Activated gamma-delta T cell treated with Interleukin-2 at 50 U/mL for 16 hours (primary cell): ENCODE data around the gene SFSWAP.

ENCODE experiments used
- DNase-seq: peaks from one replicate; pipeline ENCODE4 v3.0.0-alpha.2; 2020

Gene SFSWAP

DNA sequence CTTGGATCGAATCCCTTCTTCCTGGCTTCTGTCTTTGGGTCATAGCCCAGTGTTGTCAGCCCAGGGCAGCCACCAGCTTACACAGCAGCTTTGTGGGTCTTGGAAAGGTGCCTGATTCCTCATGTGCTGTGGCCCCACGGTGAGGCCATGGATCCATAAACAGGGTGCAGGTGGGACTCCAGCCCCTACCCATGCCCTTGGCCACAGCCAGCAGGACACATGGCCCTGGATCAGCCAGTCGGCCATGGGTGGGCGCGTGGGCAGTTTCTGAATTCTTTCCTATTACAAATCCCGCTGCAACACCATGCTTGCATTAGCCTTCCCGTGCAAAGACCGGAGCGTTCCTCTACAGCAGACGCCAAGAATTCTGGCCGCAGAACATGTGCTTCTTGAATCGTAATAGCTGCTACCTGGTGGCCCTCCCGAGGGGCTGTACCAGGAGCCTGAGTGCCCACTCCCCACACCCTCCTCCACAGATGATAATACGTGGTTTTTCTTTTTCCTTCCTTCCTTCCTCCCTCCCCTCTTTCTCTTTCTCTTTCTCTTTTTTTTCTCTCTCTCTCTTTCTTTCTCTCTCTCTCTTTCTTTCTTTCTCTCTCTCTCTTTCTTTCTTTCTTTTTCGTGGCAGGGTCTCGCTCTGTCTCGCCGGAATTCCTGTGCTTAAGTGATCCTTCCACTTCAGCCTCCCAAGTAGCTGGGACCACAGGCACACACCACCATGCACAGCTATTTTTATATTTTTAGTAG lies 114.4 kb downstream of the SFSWAP start:
- no peak for DNase-seq

DNA sequence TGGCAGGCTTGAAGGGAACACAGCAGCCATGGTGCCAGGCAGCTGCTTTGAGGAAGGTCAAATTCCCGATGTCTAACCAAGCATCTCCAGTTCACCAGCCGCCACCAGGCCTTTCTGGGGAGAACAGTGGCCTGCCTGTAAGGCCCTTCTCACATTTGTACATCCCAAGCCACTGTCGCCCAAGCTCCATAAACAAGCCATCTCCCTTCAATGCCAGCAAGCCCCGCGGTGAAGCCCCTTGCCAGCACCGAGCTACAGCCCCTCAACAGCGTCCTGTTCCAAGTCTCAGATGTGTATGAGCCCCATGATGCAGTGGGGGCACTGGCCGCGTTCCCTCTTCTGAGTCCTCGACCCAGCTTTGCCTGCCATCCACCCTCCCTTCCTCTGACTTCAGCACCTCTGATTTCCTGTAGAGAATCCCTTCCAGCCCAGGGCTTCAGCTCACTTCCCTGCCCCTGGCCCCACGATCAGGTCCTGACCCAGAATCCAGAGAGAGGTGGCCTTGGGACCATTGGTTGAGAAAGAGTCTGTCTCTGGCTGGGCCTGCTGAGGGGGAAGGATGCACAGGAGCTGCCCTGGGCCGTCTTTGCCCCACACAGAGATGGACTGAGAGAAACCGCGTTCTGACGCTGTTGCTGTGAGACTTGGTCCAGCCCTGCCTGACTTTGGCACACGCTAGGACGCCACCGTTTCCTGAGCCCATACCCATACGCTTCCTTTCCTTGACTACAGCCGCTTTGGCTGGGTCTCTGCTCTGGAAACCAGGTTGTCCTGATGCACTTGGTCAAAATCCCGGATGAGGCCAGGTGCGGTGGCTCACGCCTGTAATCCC lies 115.4 kb downstream of the SFSWAP start:
- DNase-seq, result no peak

DNA sequence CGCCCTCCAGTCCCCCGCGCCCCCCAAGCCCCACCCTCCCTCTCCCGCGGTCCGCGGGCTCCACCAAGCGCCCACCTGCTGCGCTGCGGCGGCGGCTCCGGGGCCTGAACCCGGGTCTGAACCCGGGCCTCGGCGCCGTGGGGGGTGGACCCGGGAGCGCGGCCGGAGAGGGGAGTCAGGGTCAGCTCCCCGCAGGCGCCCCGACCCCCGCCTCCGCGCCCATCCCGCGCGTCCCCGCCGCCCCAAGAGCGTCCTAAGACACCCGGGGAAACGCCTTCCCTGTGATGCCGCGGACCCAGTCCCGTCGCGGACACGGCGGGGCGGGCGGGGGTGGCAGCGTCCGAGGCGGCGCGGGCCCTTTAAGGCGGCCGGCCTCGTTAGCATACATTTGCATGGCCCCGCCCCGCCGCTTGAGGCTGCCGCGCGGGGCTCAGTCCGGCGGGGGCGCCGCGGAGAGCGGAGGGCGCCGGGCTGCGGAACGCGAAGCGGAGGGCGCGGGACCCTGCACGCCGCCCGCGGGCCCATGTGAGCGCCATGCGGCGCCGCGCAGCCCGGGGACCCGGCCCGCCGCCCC lies 117.2 kb downstream of the SFSWAP start, which contains the start of gene MMP17:
MMP17 (plus strand) TSS at position 433 of the 574 bp plus-strand sequence; CDS start at position 535, 102 bp downstream.
- no peak for DNase-seq

DNA sequence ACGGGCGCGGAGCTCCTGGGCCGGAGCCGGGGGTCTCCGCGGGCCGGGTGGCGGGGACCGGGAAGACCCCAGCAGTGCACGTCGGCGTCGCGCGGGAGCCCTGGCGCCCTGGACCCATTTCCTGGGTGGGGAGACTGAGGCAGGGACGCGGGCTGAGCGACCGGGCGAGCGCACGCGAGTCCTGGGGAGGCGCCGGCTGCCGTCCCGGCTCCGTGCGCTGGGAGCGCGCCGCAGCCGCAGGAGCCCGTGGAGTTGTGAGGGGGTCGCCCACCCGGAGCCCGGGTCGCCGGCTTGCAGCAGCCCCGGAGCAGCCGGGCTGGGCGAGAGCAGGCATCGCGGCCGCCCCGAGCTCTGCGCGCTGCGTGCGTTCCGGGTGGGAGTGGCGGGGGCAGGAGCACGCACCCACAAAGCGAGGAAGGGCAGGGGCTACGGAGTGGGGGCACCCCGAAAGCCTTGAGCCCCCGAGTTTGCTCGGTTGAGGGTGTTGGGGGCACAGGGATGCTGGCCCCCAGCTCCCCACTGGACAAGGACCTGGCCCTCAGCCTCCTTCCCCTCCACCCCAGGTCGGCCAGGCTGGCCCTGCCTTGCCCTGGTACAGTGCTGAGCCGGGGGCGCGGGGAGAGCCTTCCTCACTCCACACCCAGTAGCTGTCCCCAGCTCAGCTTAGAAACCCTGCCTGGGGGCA lies 117.9 kb downstream of the SFSWAP start:
- DNase-seq, result no peak

DNA sequence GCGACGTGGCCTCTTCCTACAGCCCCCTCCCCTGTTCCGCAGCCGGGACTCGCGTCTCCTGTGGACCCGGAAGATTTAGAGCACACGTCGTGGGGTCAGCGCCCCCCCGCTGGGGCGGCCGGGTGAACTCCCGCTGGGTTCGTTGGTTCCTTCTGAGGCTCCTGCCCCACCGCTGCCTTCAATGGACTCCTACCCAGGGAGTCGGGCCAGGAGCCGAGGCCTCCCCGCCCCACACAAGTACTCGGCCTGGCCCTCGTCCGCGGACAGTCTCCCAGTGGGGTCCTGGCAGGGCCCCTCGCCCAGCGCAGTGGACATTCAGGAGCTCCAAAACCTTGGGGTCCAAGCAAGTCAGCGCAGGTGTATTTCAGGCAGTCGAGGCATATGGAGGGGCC lies 118.5 kb downstream of the SFSWAP start:
- no peak for DNase-seq

DNA sequence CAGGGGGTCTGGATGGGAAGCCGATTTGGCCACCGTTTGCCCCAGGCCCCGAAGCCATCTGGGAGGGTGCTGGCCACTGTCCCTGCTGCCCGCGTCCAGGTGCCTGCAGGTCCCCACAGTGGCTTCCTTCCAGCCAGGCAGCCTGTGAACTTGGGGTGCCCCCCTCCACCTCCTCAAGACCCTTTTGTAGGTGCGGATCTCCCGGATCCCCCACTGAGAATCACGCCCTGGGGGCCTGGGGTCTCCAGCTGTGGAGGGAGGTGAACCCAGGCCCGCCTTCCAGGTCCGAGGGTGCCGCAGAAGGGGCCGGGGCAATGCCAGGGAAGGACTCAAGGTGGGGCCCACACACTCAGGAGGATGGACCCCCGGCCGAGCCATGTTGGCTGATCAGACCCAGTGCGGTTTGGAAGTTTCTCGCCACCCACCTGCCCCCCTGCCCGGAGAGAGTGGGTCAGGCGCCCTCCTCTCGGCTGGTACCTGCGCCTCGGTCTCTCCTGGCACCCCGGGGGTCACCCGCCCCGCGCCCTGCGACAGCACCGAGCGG lies 119.0 kb downstream of the SFSWAP start:
- DNase-seq, result no peak

DNA sequence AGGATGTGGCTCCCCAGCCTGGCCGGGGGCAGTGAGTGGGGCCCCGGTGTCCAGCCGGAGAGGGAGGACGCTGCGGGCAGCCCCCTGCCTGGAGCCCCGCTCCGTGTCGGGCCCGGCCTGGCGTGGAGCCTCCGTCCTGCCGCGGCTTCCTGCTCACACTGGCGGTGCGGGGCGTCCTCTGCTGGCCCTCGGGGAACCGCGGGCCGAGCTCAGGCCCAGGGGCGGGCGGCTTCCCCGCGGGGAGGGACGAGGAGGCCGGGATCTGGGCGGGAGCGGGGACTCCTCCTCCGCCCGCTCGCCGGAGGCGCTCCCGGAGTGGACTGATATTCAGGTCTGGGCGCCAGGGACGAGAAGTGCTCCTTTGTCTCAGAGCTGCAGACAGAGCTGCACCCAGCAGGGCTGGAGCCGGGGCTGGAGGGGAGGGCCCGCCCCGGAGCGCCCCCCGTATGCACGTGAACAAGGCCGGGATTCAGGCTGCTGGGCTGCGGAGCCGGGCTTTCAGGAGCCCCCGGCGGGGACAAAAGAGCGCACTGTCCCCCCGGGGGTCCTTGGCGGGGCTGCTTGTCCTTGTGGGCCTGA lies 119.5 kb downstream of the SFSWAP start:
- no peak for DNase-seq

DNA sequence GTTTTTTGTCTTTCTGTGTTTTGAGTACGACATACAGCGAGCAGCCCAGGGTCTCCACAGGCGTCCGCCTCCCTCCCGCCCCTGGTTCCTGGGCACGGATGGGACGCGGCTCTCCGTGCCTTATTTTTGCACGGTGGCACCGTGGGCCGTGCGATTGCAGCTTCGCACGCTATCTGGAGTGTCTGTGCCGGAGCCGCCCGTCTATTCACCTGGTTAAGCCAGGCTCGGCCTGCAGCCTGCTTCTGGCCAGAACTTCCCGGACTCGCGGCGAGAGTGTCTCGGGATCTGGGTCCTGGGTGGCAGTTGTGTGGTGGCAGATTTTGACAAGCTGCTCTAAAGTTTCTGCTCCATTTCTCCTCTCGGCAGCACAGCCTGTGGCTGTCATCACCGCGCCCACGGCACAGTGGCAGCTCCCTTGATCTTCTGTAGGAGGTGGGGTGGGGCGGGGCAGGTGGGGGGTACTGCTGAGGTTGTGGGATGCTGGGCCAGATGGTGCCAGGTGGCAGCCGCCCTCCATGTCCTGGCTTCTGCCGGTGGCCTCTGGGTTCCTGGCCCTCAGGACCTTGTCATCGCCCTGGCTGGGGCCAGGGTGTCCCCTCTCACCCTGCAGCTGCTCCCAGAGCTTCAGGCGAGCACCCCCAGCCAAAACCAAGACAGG lies 120.2 kb downstream of the SFSWAP start:
- DNase-seq, result no peak

DNA sequence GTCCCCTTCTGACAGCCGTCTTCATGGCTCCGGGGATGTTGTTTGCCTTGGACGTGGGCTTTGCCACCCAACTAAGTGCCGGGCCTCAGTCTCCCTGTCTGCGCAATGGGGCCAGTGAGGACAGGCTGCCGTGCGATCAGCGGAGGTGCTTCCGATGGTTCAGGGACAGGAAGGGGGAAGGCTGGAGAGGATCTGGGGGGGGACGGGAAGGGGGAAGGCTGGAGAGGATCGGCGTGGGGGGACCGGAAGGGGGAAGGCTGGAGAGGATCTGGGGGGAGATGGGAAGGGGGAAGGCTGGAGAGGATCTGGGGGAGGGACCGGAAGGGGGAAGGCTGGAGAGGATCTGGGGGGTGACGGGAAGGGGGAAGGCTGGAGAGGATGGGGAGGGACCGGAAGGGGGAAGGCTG lies 120.7 kb downstream of the SFSWAP start:
- no peak for DNase-seq

DNA sequence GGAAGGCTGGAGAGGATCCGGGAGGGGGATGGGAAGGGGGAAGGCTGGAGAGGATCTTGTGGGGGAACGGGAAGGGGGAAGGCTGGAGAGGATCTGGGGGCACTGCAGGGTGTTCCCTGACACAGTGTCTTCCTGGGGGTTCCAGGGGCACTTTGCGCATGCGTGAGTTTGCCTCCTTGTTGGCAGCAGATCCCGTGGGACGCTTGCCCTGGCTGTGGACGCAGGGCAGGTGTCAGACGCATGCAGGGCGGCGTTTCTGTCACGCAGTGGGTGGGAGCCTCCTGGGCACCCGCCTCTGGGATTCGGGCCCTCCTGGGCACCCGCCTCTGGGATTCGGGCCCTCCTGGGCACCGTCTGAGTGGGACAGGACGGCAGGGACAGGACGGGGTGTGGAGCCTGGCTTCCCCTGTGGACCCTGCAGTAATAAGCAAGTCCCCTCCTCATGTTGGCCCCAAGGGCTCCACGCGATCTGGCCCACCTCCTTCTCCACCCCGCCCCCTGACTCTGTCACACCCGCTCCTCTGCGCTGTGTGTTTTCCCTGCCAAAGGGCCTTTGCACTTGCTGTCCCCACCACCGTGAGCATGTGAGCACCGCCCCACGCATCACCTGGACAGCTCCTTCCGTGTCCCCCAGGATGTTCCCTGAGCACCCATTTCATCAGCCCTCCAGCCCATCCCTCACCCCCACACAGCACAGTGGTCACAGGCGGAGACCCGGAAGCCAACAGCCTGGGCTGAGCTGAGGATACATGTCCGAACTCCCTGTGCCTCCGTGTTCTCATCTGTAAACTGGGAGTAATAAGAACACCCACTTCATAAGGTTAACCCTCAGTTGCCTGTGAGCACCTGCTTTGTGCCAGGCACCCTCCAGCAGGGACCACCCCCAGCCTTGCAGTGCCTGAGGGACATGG lies 121.7 kb downstream of the SFSWAP start:
- DNase-seq, result no peak

DNA sequence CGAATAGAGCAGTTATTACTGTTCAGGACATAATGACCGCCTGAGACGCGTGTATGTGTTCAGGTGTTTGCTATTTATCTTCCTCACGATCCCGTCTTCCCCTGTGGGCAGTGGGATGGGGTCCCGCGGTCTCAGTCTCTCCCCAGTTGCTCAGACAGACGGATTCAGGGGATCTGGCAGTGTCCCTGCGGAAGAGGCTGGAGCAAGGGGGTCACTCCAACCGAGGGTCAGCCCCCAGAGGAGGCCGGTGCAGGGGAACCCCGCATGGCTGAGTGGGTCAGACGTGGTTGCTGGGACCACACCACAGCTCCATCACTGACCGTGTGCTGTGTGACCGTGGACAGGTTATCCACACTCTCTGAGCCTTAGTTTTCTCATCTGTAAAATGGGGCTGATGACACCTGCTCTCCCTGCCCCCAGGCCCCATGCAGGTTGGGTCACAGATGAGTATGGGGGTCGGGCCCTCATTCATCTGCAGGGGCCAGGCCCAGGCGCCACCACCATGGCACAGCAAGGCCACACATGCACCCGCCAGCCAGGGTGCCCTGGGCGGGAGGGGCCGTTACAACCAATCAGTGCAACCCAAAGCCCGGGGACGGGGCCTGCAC lies 122.5 kb downstream of the SFSWAP start:
- DNase-seq, result no peak

DNA sequence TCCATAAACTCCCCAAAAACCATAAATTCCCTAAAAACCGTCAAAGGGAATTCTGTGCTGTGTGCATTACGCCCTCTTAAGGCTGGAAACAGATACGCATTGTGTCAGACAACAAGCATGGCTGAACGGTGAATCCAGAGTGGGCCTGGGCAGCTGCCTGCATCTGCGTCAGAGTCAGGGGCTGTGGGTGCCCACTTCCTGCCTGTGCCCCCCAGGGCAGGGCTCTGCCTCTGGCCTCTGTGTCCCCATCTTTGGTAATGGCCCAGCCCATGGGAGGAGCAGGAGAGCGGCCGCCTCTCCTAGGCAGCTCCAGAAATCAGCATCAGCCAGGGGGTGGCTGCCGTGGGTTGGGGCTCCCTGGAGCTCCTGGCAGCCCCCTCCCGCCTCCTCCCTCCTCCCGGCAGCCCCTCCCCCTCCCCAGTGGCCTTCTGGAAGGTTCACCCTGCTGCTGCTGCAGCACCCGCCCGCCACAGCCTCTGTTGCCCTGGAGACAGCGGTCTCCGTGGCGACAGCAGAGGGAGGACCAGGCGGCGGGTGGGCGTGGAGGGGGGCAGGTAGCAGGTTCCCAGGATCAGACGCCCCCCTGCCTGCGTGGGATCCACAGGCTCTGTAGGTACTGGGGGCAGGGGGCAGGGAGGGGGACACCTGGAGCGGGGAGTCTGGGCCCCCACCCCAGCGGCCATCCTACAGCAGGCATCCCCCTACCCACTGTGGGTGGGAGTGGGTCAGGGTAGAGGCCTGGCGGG lies 123.2 kb downstream of the SFSWAP start:
- DNase-seq, result no peak

DNA sequence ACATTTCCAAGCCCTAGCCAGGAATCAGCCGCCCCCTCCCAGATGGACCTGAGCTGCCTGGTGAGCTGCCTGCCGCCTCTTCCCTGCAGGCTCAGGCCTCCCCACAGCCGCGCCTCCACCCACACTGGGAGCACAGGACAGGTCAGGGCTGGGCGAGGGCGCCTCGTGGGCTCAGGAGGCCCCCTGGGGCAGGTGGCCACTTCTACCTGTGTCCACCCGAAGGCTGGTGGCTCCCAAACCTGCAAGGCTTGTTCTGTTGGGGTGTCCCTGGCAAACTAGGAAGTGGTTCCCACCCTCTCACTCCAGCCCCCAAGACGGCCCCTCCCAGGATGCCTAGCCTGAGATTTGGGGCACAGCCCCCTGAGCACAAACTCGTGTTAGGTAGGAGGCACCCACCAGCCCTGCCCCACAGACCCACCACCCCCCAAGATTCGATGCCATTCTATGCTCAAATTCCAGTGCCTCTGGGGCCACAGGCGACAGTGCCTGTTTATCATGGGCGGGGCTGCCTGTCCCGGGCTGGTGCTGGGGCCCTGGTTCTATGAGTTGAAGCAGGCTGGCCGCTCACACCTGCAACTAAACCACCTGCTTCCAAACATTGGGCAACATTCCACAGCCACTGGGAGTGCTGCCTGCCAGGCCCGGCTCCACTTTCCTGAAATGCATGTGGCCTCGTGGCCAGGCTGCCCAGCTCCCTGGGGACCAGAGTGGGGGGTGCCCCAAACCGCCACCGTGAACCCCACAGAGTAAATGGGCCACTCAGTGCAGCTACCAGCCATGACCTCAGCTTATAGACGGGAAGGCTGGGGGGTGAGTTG lies 124.1 kb downstream of the SFSWAP start:
- DNase-seq, result no peak

DNA sequence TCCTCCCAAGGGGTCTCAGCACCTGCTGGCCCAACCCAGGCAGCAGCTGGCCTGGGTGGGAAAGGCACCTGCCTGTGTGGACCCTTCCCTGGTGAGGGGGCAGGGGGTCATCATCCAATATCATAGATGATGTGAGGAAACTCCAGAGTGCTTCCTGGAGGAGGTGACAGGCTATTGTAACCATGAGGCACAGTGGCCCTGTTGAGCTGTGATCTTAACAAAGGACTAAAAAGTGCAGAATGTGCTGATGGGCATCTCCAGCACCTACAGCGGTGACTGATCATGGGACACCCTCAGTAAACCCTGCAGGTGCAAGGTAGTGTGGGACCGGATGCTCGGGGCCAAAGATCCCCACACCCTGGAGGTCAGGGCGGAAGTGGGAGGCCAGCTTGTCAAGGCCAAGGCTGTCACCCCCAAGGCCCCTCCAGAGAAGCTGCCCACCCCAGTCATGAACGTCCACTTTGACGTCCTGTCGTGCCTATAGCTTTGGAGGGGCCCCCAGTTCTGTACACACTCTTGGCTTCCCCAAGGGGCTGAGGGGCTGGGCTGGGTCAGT lies 124.8 kb downstream of the SFSWAP start:
- no peak for DNase-seq

DNA sequence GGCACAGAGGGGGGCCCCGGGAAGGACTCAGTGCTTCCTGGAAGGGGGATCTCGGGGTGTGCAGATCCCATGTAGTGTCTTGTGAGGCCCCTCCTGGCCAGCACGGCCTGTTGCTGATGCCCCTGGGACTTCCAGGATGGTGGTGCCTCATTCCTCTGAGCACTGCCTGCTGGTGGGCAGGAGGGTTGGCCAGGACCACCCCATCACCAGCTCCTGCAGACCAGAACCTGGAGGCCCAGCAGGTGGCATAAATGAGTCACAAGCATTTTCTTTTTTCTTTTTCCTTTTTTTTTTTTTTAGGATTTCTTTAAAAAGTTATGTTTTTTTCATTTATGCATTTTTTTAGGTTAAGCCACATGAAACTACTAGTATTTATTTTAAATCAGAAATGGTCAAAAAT lies 125.3 kb downstream of the SFSWAP start:
- DNase-seq, result no peak

DNA sequence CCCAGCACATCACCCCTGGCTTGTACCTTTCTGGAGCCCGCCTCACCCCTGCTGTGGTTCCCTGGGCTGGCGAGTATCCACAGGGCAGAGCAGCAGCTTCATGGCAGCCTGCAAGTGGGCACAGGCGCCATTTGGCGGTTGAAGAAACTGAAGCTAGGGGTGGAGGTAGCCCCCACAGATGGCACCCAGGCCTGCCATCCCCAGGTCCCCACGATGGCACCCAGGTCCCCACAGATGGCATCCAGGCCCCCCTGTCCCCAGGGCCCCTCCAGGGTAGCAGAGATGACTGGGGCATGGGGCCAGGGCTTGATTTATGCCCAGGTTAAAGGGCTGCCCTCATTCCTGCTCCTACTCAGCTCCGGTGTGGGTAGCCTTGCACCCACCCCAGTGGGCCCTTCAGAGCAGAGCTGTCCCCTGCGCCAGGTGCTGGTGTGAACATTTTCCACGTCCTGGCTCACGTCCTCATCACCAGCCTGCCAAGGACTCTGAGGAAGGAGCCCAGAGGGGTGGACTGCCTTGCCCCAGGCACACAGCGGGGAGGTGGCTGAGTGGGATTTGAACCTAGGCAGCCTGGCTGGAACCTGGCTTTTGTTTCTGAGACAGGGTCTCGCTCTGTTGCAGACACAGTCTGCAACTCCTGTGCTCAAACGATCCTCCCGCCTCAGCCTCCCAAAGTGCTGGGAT lies 126.0 kb downstream of the SFSWAP start:
- DNase-seq, result no peak

DNA sequence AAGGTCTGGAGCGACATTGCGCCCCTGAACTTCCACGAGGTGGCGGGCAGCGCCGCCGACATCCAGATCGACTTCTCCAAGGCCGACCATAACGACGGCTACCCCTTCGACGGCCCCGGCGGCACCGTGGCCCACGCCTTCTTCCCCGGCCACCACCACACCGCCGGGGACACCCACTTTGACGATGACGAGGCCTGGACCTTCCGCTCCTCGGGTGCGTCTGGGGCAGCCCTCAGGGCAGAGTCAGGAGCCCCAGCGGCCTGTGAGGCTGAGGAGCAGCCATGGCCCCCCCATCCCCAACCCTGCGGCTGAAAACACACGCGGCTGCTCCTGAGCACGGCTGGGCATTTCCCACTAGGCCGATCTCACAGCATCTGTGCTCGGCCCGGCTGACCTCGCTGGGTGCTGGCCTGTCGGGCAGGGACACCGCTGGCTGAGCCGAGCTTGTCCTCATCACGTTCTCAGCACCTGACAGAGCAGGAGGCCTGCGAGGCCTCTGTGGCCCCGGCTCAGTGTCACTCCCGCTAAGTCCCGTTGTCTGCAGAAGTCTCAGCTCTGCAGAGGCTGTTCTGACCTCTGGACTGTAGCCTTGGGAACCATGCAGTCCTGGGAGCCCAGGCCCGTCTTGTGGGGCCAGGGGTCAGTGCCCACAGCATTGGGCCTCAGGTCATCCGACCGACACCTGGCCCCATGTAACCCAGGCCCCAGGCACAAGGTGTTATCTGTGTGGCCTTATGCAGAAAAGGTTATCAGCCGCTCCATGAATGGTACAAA lies 129.9 kb downstream of the SFSWAP start:
- DNase-seq, result no peak
